ENCODE data around the gene STIMATE. TPM values are rescaled to one million over a fixed set of nuclear protein-coding genes. Genes with fewer than 3 reads are reported as not detected.

The STIMATE gene
- total and polyA plus RNA-seq, 2 of the 4 experiments (the other 2 are of a cell fraction): 10.6 to 17.8 TPM

GRCh38 chr3:52792961-52793695 lies 104.2 kb downstream of the STIMATE start:
- intact Hi-C loops (cut with micrococcal nuclease): no loop called here
- Histone ChIP-seq H3K27ac (ENCODE audit: insufficient read depth, low read length) (no peak overlapping the region), H3K9ac (ENCODE audit: low read depth, low read length) (no peak overlapping the region), H3K4me2 (ENCODE audit: low read depth, low read length) (no peak overlapping the region), H4K8ac (ENCODE audit: low read depth in 2 of 2, low read length in 2 of 2) (no peak overlapping the region), H3K4ac (ENCODE audit: low read depth, low read length) (no peak overlapping the region), H4K5ac (ENCODE audit: low read depth, low read length) (no peak overlapping the region), H4K91ac (ENCODE audit: insufficient read depth, low read depth, low read length) (no peak overlapping the region), H3K4me1 (ENCODE audit: control insufficient read depth, insufficient read depth, low read length) (no peaks in the 10 kb centered on the region), H2BK20ac (ENCODE audit: low read depth, low read length) (no peak overlapping the region), H2AK9ac (replicated peaks; ENCODE audit: low read depth, low read length, poor library complexity) (no peak overlapping the region), H3K9me3 (ENCODE audit: control insufficient read depth, insufficient read depth, low read length) (no peaks in the 10 kb centered on the region), H2AK5ac (ENCODE audit: low read depth, low read length) (no peak overlapping the region), H3K56ac (ENCODE audit: extremely low read depth, insufficient read depth, low read length) (no peak overlapping the region), H3K79me1 (ENCODE audit: low read depth in 1 of 2, low read length in 2 of 2) (no peaks in the 10 kb centered on the region), H4K20me1 (ENCODE audit: insufficient read depth, low read length) (no peaks in the 10 kb centered on the region), H3K27me3 (ENCODE audit: control insufficient read depth, insufficient read depth, low read length) (peaks cover 28% of the 10 kb centered on the region; the same call in 1 of the 2 replicates), H3K9me1 (ENCODE audit: insufficient read depth, low read length) (no peaks in the 10 kb centered on the region), H2AFZ (replicated peaks; ENCODE audit: low read length, poor library complexity) (no peak overlapping the region), H2BK5ac (ENCODE audit: low read depth, low read length, poor library complexity, severe bottlenecking) (no peak overlapping the region), H3K18ac (ENCODE audit: low read depth, low read length) (no peak overlapping the region), H2BK15ac (ENCODE audit: low read depth, low read length) (no peak overlapping the region), H3K36me3 (ENCODE audit: control insufficient read depth, insufficient read depth, low read length) (no peaks in the 10 kb centered on the region), H2BK120ac (ENCODE audit: low read depth, low read length) (no peak overlapping the region), H3K23ac (ENCODE audit: low read depth, low read length) (no peak overlapping the region), H3K4me3 (ENCODE audit: insufficient read depth, low read depth, low read length) (no peak overlapping the region), H3K14ac (replicated peaks; ENCODE audit: low read depth, low read length) (no peak overlapping the region)
- WGBS, 2 experiments (ENCODE audit: extremely low coverage in 2 of 2, insufficient read length in 1 of 2): 60% methylated on average over 2 of the region's 18 CpGs; no CpG with 5 or more reads in 1 of the 2 experiments
- ChIA-PET CTCF (interaction anchor here (1.5 kb wide), 1 partner anchor 13 kb away, joined by 5 read pairs; no protein-coding TSS in a partner anchor), POLR2A (ENCODE audit: unreplicated experiment) (interaction anchor here (0.5 kb wide), 1 partner anchor 9 kb away, joined by 3 read pairs; no protein-coding TSS in a partner anchor)
- dilution Hi-C loops (cut with HindIII; ENCODE audit: low sequenced_read_pairs, unreplicated experiment): no loop called here
- DNase-seq (no peak), ATAC-seq (ENCODE audit: low read depth) (peak; percentile 33; the same call in 1 of the 2 replicates)
- no TSS peak for BruUV-seq (replicated peaks)
- no peak for TF ChIP-seq BHLHE40 (IDR thresholded peaks at IDR 0.05; ENCODE audit: low read depth, low read length)
- TF ChIP-seq NFE2L2 (IDR thresholded peaks at IDR 0.05; ENCODE audit: low read depth, low read length): no peak
- no peak for TF ChIP-seq FOS (IDR thresholded peaks at IDR 0.05; ENCODE audit: low read depth, low read length)
- TF ChIP-seq CEBPB (IDR thresholded peaks at IDR 0.05; ENCODE audit: low read depth, low read length): no peak
- TF ChIP-seq MXI1 (IDR thresholded peaks at IDR 0.05; ENCODE audit: borderline replicate concordance, low read depth, low read length): no peak
- no peak for TF ChIP-seq RCOR1 (IDR thresholded peaks at IDR 0.05; ENCODE audit: insufficient replicate concordance, low read length)
- TF ChIP-seq MAZ (IDR thresholded peaks at IDR 0.05; ENCODE audit: borderline replicate concordance, low read depth, low read length): no peak
- TF ChIP-seq MAFK (IDR thresholded peaks at IDR 0.05; ENCODE audit: low read depth, low read length): no peak
- TF ChIP-seq RAD21 (IDR thresholded peaks at IDR 0.05; ENCODE audit: low read length): no peak
- in situ Hi-C loops (cut with MboI; ENCODE audit: low sequenced_read_pairs): no loop called here

Measured in IMR-90 (cell line).